Measurements from ENCODE around the gene GGA1.

GGA1 gene

GRCh38 chr22:37630839-37631435 is 22.3 kb downstream of the GGA1 start:
- DNase-seq (ENCODE audit: low read depth) = no peak

GRCh38 chr22:37631448-37632173 is 23.0 kb downstream of the GGA1 start:
- DNase-seq (ENCODE audit: low read depth) = no peak

GRCh38 chr22:37632174-37633088 is 23.8 kb downstream of the GGA1 start:
- no peak for DNase-seq (ENCODE audit: low read depth)

- no peak for DNase-seq (ENCODE audit: low read depth)
Measured at GRCh38 chr22:37633089-37633624, 24.5 kb downstream of the GGA1 start.

- no peak for DNase-seq (ENCODE audit: low read depth)
Measured at GRCh38 chr22:37633625-37634416, 25.2 kb downstream of the GGA1 start.

- no peak for DNase-seq (ENCODE audit: low read depth)
Measured at GRCh38 chr22:37634417-37634924, 25.8 kb downstream of the GGA1 start.

- DNase-seq (ENCODE audit: low read depth) = no peak
Measured at GRCh38 chr22:37635157-37635556, 26.5 kb downstream of the GGA1 start.

- DNase-seq (ENCODE audit: low read depth) = no peak
Measured at GRCh38 chr22:37636186-37636948, 27.7 kb downstream of the GGA1 start.

GRCh38 chr22:37636949-37637273 is 28.3 kb downstream of the GGA1 start:
- no peak for DNase-seq (ENCODE audit: low read depth)

- no peak for DNase-seq (ENCODE audit: low read depth)
Measured at GRCh38 chr22:37638391-37639069, 29.9 kb downstream of the GGA1 start.

- DNase-seq (ENCODE audit: low read depth) = no peak
Measured at GRCh38 chr22:37639070-37639760, 30.6 kb downstream of the GGA1 start, which contains the start of gene SH3BP1. Gene SH3BP1 (plus strand): TSS chr22:37639669. CDS start chr22:37639788, 119 bp downstream.

- DNase-seq (ENCODE audit: low read depth) = no peak
Measured at GRCh38 chr22:37639771-37640590, 31.3 kb downstream of the GGA1 start.

- no peak for DNase-seq (ENCODE audit: low read depth)
Measured at GRCh38 chr22:37640591-37641560, 32.2 kb downstream of the GGA1 start.

- DNase-seq (ENCODE audit: low read depth) = no peak
Measured at GRCh38 chr22:37641561-37641949, 32.9 kb downstream of the GGA1 start.

GRCh38 chr22:37643225-37643847 is 34.7 kb downstream of the GGA1 start:
- peak; percentile 82 for DNase-seq (ENCODE audit: low read depth)

GRCh38 chr22:37647317-37647716 is 38.7 kb downstream of the GGA1 start:
- no peak for DNase-seq (ENCODE audit: low read depth)

- no peak for DNase-seq (ENCODE audit: low read depth)
Measured at GRCh38 chr22:37647928-37648327, 39.3 kb downstream of the GGA1 start.
